HepG2 (cell line): Measurements from ENCODE around the gene RAP1GAP2. TPM values are rescaled to one million over a fixed set of nuclear protein-coding genes. Genes with fewer than 3 reads are reported as not detected.

Source experiments
- ADNP ChIP-seq: sonication (generic); formaldehyde crosslinking; IDR thresholded peaks from 2 replicates; pipeline ENCODE4 v1.4.0; 2020; ENCODE audit warnings: missing genetic modification reagents
- AHDC1 ChIP-seq: sonication (generic); formaldehyde crosslinking; IDR thresholded peaks from 2 replicates; pipeline ENCODE4 v1.5.1; 2020; ENCODE audit warnings: mild to moderate bottlenecking, missing genetic modification reagents, borderline replicate concordance
- AKNA ChIP-seq: sonication (generic); formaldehyde crosslinking; IDR thresholded peaks from 2 replicates; pipeline ENCODE4 v1.4.0; 2020; ENCODE audit warnings: missing genetic modification reagents, borderline replicate concordance
- BORCS8-MEF2B ChIP-seq: sonication (generic); formaldehyde crosslinking; IDR thresholded peaks from 2 replicates; pipeline ENCODE4 v1.8.0; 2022; ENCODE audit warnings: mild to moderate bottlenecking, missing genetic modification reagents
- CENPX ChIP-seq: sonication (generic); formaldehyde crosslinking; IDR thresholded peaks from 2 replicates; pipeline ENCODE4 v1.9.0; 2021; ENCODE audit warnings: mild to moderate bottlenecking, missing genetic modification reagents, moderate library complexity
- E2F1 ChIP-seq: sonication (generic); formaldehyde crosslinking; IDR thresholded peaks from 2 replicates; pipeline ENCODE4 v1.5.0; 2020; ENCODE audit warnings: missing genetic modification reagents
- GFI1 ChIP-seq: sonication (generic); formaldehyde crosslinking; IDR thresholded peaks from 2 replicates; pipeline ENCODE4 v1.5.0; 2020; ENCODE audit warnings: missing genetic modification reagents, mild to moderate bottlenecking, borderline replicate concordance
- GTF3A ChIP-seq: sonication (generic); formaldehyde crosslinking; conservative IDR thresholded peaks from 2 replicates; pipeline ENCODE4 v1.4.0; 2020; ENCODE audit warnings: mild to moderate bottlenecking, missing genetic modification reagents
- NFE2L2 ChIP-seq: fragments of 150-350 bp; IDR thresholded peaks from 2 replicates; pipeline ENCODE4 v1.6.1; 2014; ENCODE audit warnings: low read length
- NFKBIZ ChIP-seq: IDR thresholded peaks from 2 replicates; pipeline ENCODE4 v1.6.1; 2018; ENCODE audit warnings: missing genetic modification reagents, missing compliant biosample characterization
- SALL1 ChIP-seq: sonication (generic); formaldehyde crosslinking; IDR thresholded peaks from 2 replicates; pipeline ENCODE4 v1.8.0; 2022; ENCODE audit warnings: mild to moderate bottlenecking, missing genetic modification reagents
- STAG1 ChIP-seq: sonication (generic); formaldehyde crosslinking; IDR thresholded peaks from 2 replicates; pipeline ENCODE4 v1.4.0; 2020; ENCODE audit warnings: missing genetic modification reagents
- ZNF280B ChIP-seq: sonication (generic); formaldehyde crosslinking; IDR thresholded peaks from 2 replicates; pipeline ENCODE4 v1.5.0; 2020; ENCODE audit warnings: missing genetic modification reagents, mild to moderate bottlenecking, borderline replicate concordance
- ZNF343 ChIP-seq: sonication (generic); formaldehyde crosslinking; IDR thresholded peaks from 2 replicates; pipeline ENCODE4 v1.4.0; 2020; ENCODE audit warnings: mild to moderate bottlenecking, missing genetic modification reagents
- ZNF563 ChIP-seq: sonication (generic); formaldehyde crosslinking; IDR thresholded peaks from 2 replicates; pipeline ENCODE4 v1.8.0; 2022; ENCODE audit warnings: mild to moderate bottlenecking, moderate library complexity, missing genetic modification reagents
- ZNF576 ChIP-seq: sonication (generic); formaldehyde crosslinking; IDR thresholded peaks from 2 replicates; pipeline ENCODE4 v1.4.0; 2020; ENCODE audit warnings: mild to moderate bottlenecking, missing genetic modification reagents
- ZNF703 ChIP-seq: sonication (generic); formaldehyde crosslinking; IDR thresholded peaks from 2 replicates; pipeline ENCODE4 v1.5.1; 2020; ENCODE audit warnings: missing genetic modification reagents, mild to moderate bottlenecking, moderate library complexity, borderline replicate concordance
- polyA plus RNA-seq, 8 experiments: library from polyadenylated mRNA; depleted of rRNA in 3 of 8; stranded (reverse) in 7 of 8; unstranded in 1 of 8; fragments of >200 nt; fragmentation: Illumina TruSeq in 4 of 8; extraction: Trizol in 4 of 8; gene quantifications; 2 replicates each; pipeline versions ENCODE4 v1.2.1 to v1.2.3, GENCODE V29; 2011 to 2016; ENCODE audit warnings: low read depth in 4 of 8, missing spikeins in 1 of 8, mixed read lengths in 1 of 8; ENCODE audit not compliant: insufficient read depth in 1 of 8
- total RNA-seq, 5 experiments: library from RNA; depleted of rRNA; stranded (reverse); fragments of >200 nt; fragmentation: Illumina TruSeq; extraction: Trizol; gene quantifications; 2 replicates each; pipeline ENCODE4 v1.2.3, GENCODE V29; 2016; ENCODE audit warnings: low read depth in 1 of 5

The RAP1GAP2 gene
- total and polyA plus RNA-seq, 2 of the 13 experiments (the other 11 are each of a cell fraction or from before 2014, with no cell fraction given) = 10.9 to 12.0 TPM

- TF ChIP-seq CENPX (CRISPR knock-in tag) = no peak
- TF ChIP-seq ADNP (CRISPR knock-in tag) = no peak
- peak; percentile 97 for TF ChIP-seq ZNF563
- TF ChIP-seq ZNF576 (CRISPR knock-in tag) = 0 out of 2 replicates have a peak, but pooled peaks have one; percentile 23
- peak; percentile 94 for TF ChIP-seq ZNF280B (CRISPR knock-in tag)
- peak; percentile 52; the same call in 1 of the 2 replicates for TF ChIP-seq ZNF703 (CRISPR knock-in tag)
- peak; percentile 98 for TF ChIP-seq SALL1 (CRISPR knock-in tag)
- peak; percentile 82 for TF ChIP-seq E2F1 (CRISPR knock-in tag)
- peak; percentile 42 for TF ChIP-seq STAG1 (CRISPR knock-in tag)
- no peak for TF ChIP-seq GTF3A (CRISPR knock-in tag)
- peak; percentile 87; the same call in 1 of the 2 replicates for TF ChIP-seq ZNF343 (CRISPR knock-in tag)
- peak; percentile 98 for TF ChIP-seq BORCS8-MEF2B (CRISPR knock-in tag)
- peak; percentile 60; the same call in 1 of the 2 replicates for TF ChIP-seq GFI1 (CRISPR knock-in tag)
- peak; percentile 98 for TF ChIP-seq AKNA (CRISPR knock-in tag)
- peak; percentile 95 for TF ChIP-seq NFKBIZ
- TF ChIP-seq NFE2L2 = no peak
- peak; percentile 49; the same call in 1 of the 2 replicates for TF ChIP-seq AHDC1
These were observed 46.5 kb upstream of the RAP1GAP2 start (continued) for GRCh38 chr17:2749784-2750181.
